NCI-H1694 (cell line): Measurements from ENCODE around the gene SH3BP1.

Experiments used
- DNase-seq: peaks from one replicate; lab custom pipeline; 2025; lab: John Stamatoyannopoulos, UW

The SH3BP1 gene

GRCh38 chr22:37616201-37617083 is 23.0 kb upstream of the SH3BP1 start:
- DNase-seq, result no peak

- DNase-seq, result no peak
These were observed 22.0 kb upstream of the SH3BP1 start for GRCh38 chr22:37617431-37617830.

GRCh38 chr22:37618072-37618656 is 21.3 kb upstream of the SH3BP1 start:
- no peak for DNase-seq

DNA sequence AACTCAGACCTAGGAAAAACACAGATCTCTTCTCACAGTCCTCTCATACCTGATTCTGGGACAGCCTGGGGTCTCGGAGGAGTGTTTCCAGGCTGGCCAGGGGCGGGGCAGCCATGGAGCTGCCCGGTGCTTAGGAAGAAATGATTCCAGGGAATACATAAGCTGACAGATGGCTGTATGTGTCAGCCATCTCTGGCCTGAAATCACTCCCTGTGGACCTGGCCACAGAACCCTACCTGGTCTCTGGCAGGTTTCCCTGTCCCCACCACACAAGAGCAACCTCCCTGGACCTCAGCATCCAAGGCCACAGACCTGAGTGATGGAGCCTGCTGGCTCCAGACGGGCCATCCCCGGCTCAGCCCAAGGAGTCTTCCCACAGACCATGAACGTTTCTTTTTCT is 20.8 kb upstream of the SH3BP1 start:
- DNase-seq, result no peak

- DNase-seq, result no peak
These were observed 19.5 kb upstream of the SH3BP1 start for GRCh38 chr22:37619991-37620390.

DNA sequence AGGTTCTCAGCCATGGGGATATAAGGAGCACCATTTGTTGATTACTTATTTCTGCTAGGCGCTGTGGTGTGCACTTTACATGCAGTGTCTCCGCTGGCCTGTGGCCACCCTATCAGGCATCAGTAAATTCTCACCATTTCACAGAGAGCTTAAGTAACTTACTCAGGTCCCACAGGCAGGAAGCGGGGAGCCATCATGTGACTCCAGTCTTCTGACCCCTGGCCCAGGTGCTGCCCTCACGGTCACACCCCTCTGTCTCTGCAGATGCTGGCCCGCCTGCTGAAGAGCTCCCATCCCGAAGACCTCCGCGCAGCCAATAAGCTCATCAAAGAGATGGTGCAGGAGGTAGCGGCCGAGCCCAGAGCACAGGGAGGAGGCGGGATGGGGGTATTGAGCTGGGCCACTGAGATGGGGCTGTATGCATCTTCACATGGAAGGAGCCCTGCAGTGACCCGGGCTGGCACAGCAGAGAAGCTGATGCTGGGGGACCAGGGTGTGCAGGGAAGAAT is 18.1 kb upstream of the SH3BP1 start:
- DNase-seq, result no peak

GRCh38 chr22:37623075-37624016 is 16.1 kb upstream of the SH3BP1 start:
- DNase-seq, result peak; percentile 51

DNA sequence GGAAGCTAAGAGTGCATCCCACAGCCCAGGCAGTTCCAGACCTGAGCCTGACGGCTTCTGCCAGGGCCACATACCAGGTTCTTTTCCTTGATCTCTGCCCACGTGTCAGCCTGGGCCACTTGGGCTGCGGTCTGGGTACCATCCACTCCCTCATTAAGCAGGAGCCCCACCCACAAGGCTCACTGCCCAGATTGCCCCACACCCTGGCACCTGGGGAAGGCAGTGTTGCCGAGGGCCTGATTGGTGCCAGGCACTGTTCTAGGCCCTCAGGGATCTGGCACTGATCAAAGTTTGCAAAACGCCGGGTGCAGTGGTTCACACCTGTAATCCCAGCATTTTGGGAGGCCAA is 15.5 kb upstream of the SH3BP1 start:
- DNase-seq, result no peak

DNA sequence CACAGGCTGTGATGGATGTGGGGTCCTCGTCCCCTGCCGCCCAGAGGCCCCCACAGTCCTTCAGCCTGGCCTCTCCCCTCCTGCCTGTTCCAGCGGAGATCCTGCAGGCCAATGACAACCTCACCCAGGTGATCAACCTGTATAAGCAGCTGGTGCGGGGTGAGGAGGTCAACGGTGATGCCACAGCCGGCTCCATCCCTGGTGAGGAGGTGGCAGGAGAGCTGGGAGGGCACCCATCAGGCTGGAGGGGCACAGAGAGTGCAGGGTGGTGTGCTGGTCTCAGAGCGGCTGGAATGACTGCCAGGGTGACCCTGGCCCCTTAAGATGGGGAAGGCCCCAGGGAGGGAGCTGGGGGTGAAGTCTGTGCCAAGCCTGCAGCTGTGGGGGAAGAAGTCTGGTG is 14.6 kb upstream of the SH3BP1 start:
- no peak for DNase-seq

GRCh38 chr22:37625737-37626136 is 13.7 kb upstream of the SH3BP1 start:
- no peak for DNase-seq

DNA sequence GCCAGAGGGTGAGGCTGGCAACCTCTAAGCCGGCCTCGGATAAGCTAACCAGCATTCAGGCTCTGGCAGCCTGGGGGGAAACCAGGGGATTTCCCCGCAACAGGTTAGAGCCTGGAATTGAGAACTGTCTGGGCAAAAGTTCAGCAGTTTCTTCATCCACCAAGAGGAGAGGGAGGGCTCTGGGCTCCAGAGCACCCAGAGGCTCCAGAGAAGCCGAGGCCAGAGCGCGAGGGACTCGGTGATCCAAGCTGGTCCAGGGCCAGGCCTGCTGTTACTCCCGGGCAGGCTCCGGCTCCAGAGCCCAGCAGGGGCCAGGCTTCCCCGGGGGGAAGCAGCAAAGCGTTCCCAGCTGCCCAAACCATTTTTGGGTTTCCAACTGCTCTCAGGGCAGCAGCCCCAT is 13.3 kb upstream of the SH3BP1 start:
- no peak for DNase-seq

DNA sequence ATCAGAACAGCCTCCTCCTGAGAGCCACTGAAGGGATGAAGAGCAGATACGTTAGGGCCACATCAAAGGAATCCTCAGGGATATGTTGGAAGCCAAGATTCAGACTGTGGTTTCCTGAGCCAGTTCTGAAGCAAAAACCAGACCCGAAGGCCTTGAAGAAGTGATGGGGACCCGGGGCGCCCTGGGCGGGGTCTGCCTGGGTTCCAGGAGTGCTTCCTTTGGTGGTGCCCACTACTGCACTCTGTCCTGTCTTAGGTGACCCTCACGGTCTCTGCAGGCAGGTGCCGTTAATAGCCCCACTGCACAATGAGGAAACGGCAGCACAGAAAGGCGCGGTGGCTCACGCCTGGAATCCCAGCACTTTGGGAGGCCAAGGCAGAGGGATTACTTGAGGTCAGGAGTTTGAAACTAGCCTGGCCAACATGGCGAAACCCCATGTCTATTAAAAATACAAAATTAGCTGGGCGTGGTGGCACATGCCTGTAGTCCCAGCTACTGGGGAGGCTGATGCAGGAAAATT is 12.9 kb upstream of the SH3BP1 start:
- DNase-seq, result no peak

DNA sequence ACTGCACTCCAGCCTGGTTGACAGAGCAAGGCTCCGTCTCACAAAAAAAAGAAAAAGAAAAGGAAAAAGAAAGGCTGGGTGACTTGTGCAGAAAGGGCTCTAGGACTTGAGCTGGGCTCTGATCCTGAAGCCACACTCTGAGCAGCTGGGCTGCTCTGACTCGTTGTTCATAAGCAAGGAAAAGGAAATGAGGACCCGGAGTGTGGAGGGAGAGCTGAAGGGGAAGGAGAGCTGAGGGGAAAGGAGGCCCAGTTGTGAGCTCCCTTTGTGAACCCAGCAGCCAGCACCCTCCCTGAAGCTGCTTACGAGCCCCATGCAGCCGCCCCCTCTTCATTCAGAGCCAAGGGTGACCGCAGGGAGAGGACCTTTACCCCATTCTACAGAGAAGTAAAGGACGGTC is 12.3 kb upstream of the SH3BP1 start:
- no peak for DNase-seq

GRCh38 chr22:37627545-37627944 is 11.9 kb upstream of the SH3BP1 start:
- DNase-seq, result no peak

GRCh38 chr22:37628830-37629229 is 10.6 kb upstream of the SH3BP1 start:
- DNase-seq, result no peak

DNA sequence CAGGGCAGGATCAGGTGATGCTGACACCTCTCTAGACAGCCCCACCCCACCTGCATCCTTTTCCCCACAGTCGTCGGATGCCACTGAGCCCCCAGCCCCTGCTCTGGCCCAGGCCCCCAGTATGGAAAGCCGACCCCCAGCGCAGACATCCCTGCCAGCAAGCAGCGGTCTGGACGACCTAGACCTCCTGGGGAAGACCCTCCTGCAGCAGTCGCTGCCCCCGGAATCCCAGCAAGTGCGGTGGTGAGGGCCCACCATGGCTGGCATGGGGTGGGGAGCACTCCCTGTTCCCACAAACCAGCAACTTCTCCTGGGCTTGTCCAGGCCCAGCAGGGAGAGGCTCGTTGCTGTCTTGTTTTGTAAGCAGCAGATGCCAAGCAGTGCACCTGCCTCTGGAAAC is 9.5 kb upstream of the SH3BP1 start:
- DNase-seq, result no peak

GRCh38 chr22:37630839-37631435 is 8.5 kb upstream of the SH3BP1 start:
- no peak for DNase-seq

- no peak for DNase-seq
These were observed 7.9 kb upstream of the SH3BP1 start for GRCh38 chr22:37631448-37632173.

GRCh38 chr22:37632174-37633088 is 7.0 kb upstream of the SH3BP1 start:
- DNase-seq, result no peak

- DNase-seq, result no peak
These were observed 6.3 kb upstream of the SH3BP1 start for GRCh38 chr22:37633089-37633624.
